Measurements from ENCODE around the gene PTPN2. TPM values are rescaled to one million over a fixed set of nuclear protein-coding genes. Genes with fewer than 3 reads are reported as not detected.
A peak's percentile ranks its signal among the peaks of the same experiment; 100 is the strongest.

Gene PTPN2
- polyA plus RNA-seq, 2 of the 4 experiments (the other 2 are of a cell fraction): 23.0 to 32.4 TPM

DNA sequence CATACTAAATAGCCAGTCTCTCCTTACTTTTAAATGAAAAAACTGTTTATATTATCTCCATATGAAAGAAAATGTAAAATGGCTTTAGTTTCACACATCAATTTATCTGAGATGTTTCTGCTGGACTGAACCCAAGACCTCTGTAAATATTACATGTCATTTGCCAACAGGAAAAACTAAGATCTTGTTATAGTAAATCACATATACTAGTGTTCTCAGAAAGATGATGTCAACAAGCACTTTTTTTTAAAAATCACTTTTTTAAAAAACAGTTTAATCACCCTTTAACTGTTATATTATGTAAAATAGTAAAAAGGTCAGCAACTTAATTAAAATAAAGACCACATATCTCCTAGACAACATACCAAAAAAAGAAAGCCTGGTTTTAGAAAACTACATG, 46.3 kb downstream of the PTPN2 start:
- Histone ChIP-seq H3K9me3 (no peaks in the 10 kb centered on the region), H3K4me2 (peak overlapping the region; percentile 75), H3K27ac (peak overlapping the region; percentile 80 to 89), H3K4me1 (peaks cover 34% of the 10 kb centered on the region), H3K4me3 (no peak overlapping the region)
- ChIA-PET POLR2A (interaction anchor here (0.6 to 1.1 kb wide), 2 partner anchors 46 to 47 kb away, joined by 3 to 20 read pairs; partner anchors contain the start of gene PTPN2), CTCF (interaction anchor here (0.9 kb wide), 1 partner anchor 97 kb away, joined by 3 read pairs; no protein-coding TSS in a partner anchor)
- no peak for FAIRE-seq
- TF ChIP-seq RAD21 (conservative IDR thresholded peaks at IDR 0.05 in 1 of 2, IDR thresholded peaks at IDR 0.05 in 1 of 2) (no peak), CEBPB (IDR thresholded peaks at IDR 0.05) (no peak), RFX5 (IDR thresholded peaks at IDR 0.05) (no peak), POLR2AphosphoS2 (conservative IDR thresholded peaks at IDR 0.05; ENCODE audit: low read length) (no peak), HDAC2 (IDR thresholded peaks at IDR 0.05) (no peak), GATA3 (IDR thresholded peaks at IDR 0.05; ENCODE audit: borderline replicate concordance) (no peak), TFCP2L1 (CRISPR knock-in tag; IDR thresholded peaks at IDR 0.05) (no peak)
- TF ChIP-seq, protein P1, sequence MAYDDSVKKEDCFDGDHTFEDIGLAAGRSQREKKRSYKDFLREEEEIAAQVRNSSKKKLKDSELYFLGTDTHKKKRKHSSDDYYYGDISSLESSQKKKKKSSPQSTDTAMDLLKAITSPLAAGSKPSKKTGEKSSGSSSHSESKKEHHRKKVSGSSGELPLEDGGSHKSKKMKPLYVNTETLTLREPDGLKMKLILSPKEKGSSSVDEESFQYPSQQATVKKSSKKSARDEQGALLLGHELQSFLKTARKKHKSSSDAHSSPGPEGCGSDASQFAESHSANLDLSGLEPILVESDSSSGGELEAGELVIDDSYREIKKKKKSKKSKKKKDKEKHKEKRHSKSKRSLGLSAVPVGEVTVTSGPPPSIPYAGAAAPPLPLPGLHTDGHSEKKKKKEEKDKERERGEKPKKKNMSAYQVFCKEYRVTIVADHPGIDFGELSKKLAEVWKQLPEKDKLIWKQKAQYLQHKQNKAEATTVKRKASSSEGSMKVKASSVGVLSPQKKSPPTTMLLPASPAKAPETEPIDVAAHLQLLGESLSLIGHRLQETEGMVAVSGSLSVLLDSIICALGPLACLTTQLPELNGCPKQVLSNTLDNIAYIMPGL (CRISPR knock-in tag; IDR thresholded peaks at IDR 0.05; ENCODE audit: borderline replicate concordance): no peak
- TF ChIP-seq, protein P2, sequence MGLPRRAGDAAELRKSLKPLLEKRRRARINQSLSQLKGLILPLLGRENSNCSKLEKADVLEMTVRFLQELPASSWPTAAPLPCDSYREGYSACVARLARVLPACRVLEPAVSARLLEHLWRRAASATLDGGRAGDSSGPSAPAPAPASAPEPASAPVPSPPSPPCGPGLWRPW (IDR thresholded peaks at IDR 0.05): no peak
- no peak for ATAC-seq
- peak in 1 of 2 experiments; percentile 34 for DNase-seq (ENCODE audit: low read depth in 1 of 2, low spot score in 1 of 2)

DNA sequence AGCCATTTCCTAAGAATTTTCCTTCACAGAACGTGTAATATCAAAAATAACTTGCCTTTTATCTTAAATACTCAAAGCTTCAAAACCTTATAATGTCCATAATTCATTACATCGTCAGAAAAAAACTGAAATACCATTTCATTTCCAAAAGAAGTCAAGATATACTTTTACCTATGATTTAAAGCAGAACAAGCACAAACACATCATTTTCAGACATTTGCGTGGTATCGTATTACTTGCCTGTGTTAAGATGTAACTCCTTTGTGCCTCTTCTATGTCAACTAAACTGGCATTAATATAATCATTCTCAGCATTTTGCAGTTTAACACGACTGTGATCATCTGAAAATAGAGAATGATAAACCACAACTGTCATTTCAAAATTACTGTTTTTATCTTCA, 47.5 kb downstream of the PTPN2 start:
- ChIA-PET CTCF (interaction anchor here (0.5 to 1.4 kb wide), 2 partner anchors 10 to 122 kb away, joined by 3 to 4 read pairs; no protein-coding TSS in a partner anchor), POLR2A (no interaction called here)

More for the DNA sequence above, 47.5 kb downstream of the PTPN2 start:
- DNase-seq (ENCODE audit: low read depth in 1 of 2, low spot score in 1 of 2): no peak
- TF ChIP-seq HOXB5 (CRISPR knock-in tag; IDR thresholded peaks at IDR 0.05) (no peak), CBX8 (IDR thresholded peaks at IDR 0.05) (no peak), NR3C1 (IDR thresholded peaks at IDR 0.05) (no peak), SMC3 (IDR thresholded peaks at IDR 0.05) (no peak), CEBPB (IDR thresholded peaks at IDR 0.05) (no peak), CBX2 (IDR thresholded peaks at IDR 0.05; ENCODE audit: borderline replicate concordance, low read depth) (no peak), ZSCAN20 (CRISPR knock-in tag; IDR thresholded peaks at IDR 0.05) (no peak)
- TF ChIP-seq, protein P1 (CRISPR knock-in tag; IDR thresholded peaks at IDR 0.05; ENCODE audit: borderline replicate concordance): no peak
- TF ChIP-seq, protein P3, sequence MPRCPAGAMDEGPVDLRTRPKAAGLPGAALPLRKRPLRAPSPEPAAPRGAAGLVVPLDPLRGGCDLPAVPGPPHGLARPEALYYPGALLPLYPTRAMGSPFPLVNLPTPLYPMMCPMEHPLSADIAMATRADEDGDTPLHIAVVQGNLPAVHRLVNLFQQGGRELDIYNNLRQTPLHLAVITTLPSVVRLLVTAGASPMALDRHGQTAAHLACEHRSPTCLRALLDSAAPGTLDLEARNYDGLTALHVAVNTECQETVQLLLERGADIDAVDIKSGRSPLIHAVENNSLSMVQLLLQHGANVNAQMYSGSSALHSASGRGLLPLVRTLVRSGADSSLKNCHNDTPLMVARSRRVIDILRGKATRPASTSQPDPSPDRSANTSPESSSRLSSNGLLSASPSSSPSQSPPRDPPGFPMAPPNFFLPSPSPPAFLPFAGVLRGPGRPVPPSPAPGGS (IDR thresholded peaks at IDR 0.05): no peak
- TF ChIP-seq, protein P4, sequence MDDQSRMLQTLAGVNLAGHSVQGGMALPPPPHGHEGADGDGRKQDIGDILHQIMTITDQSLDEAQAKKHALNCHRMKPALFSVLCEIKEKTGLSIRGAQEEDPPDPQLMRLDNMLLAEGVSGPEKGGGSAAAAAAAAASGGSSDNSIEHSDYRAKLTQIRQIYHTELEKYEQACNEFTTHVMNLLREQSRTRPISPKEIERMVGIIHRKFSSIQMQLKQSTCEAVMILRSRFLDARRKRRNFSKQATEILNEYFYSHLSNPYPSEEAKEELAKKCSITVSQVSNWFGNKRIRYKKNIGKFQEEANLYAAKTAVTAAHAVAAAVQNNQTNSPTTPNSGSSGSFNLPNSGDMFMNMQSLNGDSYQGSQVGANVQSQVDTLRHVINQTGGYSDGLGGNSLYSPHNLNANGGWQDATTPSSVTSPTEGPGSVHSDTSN (IDR thresholded peaks at IDR 0.05): no peak
- no peak for FAIRE-seq
- Histone ChIP-seq H3K9me3 (no peaks in the 10 kb centered on the region), H3K27ac (peak overlapping the region; percentile 79 to 80), H3K4me1 (peaks cover 34% of the 10 kb centered on the region), H3K4me2 (peak overlapping the region; percentile 75; the same call in 1 of the 3 replicates), H3K4me3 (no peak overlapping the region)
- ATAC-seq: no peak
- WGBS (ENCODE audit: missing lambda C conversion rate): 87% methylated on average over 5 of the region's 5 CpGs
